ENCODE results near the gene GAL3ST2. TPM values are rescaled to one million over a fixed set of nuclear protein-coding genes. Genes with fewer than 3 reads are reported as not detected.
"Not testable (repeated sequence)": the region's sequence is repeated elsewhere in the genome, so short reads cannot be mapped to it uniquely, and the experiment has no call there.

GAL3ST2 gene
- total RNA-seq, 1 donor from 2014 or later = not detected

DNA sequence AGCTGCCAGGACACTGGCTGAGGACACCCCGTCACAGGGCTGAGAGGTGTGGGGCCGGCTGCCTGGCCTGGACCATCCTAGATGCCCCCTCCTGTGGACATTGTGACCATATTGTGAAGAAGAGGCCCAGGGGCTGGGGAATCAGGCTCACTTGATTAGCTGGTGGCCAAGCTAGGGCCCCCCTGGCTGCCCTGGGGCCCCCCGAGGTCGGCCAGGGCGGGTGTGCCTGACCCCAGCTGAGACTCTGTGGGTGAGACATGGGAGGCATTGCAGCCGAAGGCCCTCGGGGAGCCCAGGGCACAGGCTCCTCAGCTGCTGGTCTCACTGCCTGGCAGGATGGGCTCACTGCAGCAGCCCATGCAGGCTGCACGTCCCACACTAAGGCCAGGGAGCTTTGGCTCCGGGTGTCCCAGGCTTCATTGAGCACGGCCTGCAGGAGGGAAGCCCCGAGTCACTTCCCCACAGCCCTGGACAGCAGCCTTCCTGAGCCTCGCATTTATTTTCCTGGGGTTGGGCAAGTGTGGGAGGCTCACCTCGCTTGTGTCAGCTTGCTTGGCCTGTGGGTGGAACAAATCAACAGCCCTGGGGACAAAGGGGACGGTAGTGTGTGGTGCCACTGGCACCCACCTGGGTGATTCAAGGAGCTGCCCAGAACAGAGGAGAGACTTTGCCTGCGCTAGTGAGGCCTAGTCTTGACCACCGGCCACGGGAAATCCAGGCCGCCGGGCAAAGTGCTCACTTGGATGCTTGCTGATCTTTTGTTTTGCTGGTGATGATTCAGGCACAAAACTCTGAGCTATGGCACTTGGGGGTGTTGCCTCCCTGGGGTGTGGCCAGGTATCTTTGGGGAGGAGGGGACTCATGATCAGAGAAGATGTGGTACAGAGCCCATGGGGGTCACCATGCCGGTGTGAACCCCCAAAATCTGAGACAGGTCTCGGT lies 1.3 kb downstream of the GAL3ST2 start:
- TF ChIP-seq, protein P1, sequence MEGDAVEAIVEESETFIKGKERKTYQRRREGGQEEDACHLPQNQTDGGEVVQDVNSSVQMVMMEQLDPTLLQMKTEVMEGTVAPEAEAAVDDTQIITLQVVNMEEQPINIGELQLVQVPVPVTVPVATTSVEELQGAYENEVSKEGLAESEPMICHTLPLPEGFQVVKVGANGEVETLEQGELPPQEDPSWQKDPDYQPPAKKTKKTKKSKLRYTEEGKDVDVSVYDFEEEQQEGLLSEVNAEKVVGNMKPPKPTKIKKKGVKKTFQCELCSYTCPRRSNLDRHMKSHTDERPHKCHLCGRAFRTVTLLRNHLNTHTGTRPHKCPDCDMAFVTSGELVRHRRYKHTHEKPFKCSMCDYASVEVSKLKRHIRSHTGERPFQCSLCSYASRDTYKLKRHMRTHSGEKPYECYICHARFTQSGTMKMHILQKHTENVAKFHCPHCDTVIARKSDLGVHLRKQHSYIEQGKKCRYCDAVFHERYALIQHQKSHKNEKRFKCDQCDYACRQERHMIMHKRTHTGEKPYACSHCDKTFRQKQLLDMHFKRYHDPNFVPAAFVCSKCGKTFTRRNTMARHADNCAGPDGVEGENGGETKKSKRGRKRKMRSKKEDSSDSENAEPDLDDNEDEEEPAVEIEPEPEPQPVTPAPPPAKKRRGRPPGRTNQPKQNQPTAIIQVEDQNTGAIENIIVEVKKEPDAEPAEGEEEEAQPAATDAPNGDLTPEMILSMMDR (conservative IDR thresholded peaks at IDR 0.05; ENCODE audit: low read depth, low read length) = no peak
- DNase-seq (ENCODE audit: low read depth) = no peak
- no peak overlapping the region for H3K4me3 ChIP-seq (ENCODE audit: low read depth, low read length)

DNA sequence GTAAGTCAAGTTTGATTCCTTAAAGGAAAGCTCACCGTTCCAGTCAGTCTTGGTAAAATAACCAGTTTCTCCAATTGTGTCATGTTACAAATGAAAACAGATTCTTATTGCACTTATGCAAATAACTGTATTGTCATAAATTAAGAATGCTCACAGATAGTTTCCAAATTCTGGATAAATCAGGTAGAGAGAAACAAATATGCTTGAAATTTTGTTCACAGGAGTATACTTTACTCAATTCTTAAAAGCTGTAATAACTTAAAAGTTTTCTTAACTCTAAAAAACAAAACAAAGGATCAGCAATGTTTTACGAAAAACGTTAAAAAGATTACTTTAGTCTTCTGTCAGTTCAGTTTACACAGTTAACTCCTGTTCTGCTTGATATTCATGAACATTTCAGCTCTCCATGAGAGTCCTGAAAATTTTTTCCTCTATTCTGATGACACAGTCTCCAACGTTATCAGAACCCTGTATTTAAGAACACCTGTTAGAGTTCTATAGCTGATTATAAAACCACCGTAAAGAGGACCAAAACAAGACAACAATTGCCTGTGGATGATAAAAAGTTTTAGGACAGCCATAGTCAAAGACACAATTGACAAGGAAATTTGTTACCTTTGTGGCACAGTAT lies 4.4 kb downstream of the GAL3ST2 start:
- DNase-seq (ENCODE audit: low read depth) = no peak
- no peak overlapping the region for H3K4me3 ChIP-seq (ENCODE audit: low read depth, low read length)
- TF ChIP-seq, protein P1 (conservative IDR thresholded peaks at IDR 0.05; ENCODE audit: low read depth, low read length) = no peak

DNA sequence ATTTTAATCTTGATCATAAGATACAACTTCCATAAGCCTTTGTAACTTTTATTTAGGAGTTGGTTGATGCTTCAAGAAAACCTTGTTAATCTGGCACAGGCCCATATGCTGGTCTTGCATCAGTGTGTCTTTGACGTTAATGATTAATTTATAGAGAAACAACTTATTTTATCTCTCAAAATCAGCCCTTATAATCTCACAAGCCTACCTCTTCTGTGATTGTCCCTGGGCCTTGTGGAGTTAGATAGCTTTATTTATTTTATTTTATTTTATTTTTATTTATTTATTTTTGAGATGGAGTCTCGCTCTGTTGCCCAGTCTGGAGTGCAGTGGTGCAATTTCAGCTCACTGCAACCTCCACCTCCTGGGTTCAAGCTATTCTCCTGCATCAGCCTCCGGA lies 5.4 kb downstream of the GAL3ST2 start:
- not testable (repeated sequence) for DNase-seq (ENCODE audit: low read depth); H3K4me3 ChIP-seq (ENCODE audit: low read depth, low read length)

DNA sequence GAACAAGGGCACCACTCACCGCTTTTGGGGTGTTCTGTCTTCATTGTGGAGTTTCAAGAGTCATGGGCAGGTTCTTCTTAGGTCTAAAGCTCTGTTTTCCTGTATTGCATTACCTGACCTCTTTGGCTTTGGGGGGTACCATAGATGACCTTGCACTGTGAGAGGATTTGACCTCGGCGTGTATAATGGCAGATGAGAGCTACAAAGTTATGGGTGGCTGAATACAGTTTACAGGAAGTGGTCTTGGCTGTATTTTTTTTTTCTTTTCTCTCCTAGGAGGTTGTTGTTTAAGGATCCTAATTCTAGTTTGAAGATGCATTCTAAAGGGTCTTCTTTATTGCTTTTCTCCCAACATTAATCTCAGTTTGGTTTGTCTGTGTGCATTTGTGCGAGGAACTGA lies 11.5 kb downstream of the GAL3ST2 start:
- no peak for DNase-seq (ENCODE audit: low read depth)

DNA sequence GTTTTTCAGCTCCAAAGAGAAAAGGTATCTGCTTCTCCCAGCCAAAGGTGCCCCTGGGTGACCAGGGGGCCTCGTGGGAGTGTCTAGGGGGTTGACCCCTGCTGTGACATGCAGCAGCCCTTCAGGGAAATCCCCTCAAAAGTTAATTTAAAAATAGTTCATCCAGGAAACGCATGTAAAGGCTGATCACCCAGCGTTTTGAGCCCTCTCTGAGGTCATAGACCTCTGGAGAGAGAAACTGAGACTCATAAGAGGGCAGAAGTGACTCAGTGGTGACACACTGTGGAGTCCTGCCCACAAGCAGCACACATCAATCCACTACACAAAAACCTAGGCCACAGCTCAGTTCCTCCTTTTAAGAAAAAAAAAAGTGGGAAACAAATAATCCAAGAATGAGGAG lies 11.9 kb downstream of the GAL3ST2 start:
- no peak overlapping the region for H3K4me3 ChIP-seq (ENCODE audit: low read depth, low read length)
- TF ChIP-seq, protein P1 (conservative IDR thresholded peaks at IDR 0.05; ENCODE audit: low read depth, low read length) = no peak
- no peak for DNase-seq (ENCODE audit: low read depth)

More for the DNA sequence above, 11.5 kb downstream of the GAL3ST2 start:
- no peak overlapping the region for H3K4me3 ChIP-seq (ENCODE audit: low read depth, low read length)
- TF ChIP-seq, protein P1 (conservative IDR thresholded peaks at IDR 0.05; ENCODE audit: low read depth, low read length) = no peak

DNA sequence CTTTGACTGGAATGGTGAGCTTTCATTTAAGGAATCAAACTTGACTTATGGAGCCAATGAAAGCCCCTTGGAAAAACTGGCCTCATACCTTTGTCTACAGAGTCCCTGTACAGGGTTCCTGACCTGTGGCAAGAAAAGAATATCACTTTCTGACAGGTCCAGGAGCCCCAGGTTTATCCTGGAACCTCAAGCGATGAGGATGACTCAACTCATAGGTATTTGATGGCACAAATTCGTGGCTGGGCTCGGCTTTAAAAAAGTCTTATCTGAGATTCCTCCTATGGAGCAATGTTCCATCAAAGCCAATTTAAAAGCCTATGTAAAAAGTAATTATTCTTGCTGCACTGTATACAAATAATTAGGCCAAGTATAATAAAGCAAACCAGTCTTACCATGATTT lies 14.8 kb downstream of the GAL3ST2 start:
- DNase-seq (ENCODE audit: low read depth); H3K4me3 ChIP-seq (ENCODE audit: low read depth, low read length): not testable (repeated sequence)

DNA sequence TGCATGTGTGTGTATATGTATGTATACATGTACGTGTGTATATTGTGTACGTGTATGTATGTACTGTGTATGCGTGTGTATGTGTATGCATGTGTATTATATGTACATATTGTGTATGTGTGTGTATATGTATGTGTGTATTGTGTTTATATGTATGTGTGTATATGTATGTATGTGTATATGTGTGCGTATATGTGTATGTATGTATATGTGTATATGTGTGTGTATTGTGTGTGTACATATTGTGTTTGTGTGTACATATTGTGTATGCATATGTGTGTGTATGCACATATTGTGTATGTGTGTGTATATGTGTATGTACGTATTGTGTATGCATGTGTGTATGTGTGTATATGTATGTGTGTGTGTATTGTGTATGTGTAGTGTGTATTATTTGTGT lies 16.8 kb downstream of the GAL3ST2 start:
- no peak for DNase-seq (ENCODE audit: low read depth)
- TF ChIP-seq, protein P1 (conservative IDR thresholded peaks at IDR 0.05; ENCODE audit: low read depth, low read length) = no peak
- no peak overlapping the region for H3K4me3 ChIP-seq (ENCODE audit: low read depth, low read length)
